IMR-90 (cell line): ENCODE measurements around the gene IL12RB1. TPM values are rescaled to one million over a fixed set of nuclear protein-coding genes. Genes with fewer than 3 reads are reported as not detected.
"Not testable (repeated sequence)": the region's sequence is repeated elsewhere in the genome, so short reads cannot be mapped to it uniquely, and the experiment has no call there.

Experiments used
- ATAC-seq: fragments of 200-7000 bp; cut with Tn5 transposase; 2 replicates; pipeline ENCODE4 v1.9.1; 2020; ENCODE audit warnings: low read depth, mild to moderate bottlenecking, moderate library complexity
- BruUV-seq: library from RNA; stranded (reverse); fragments of 400-500 nt; replicated peaks from 2 replicates; lab custom pipeline; 2021; lab: Mats Ljungman, UMichigan
- CTCF ChIA-PET: fragments of 300-600 bp; formaldehyde crosslinking; extraction: SDS; loops from one replicate; lab custom pipeline; 2021; ENCODE audit warnings: antibody characterized with exemption; lab: Yijun Ruan, JAX
- POLR2A ChIA-PET: fragments of 300-600 bp; sonication (Branson Sonifier 250); formaldehyde crosslinking; loops from one replicate; lab custom pipeline; 2022; ENCODE audit warnings: antibody characterized with exemption; ENCODE audit not compliant: unreplicated experiment; lab: Charles Lee
- DNase-seq: peaks from one replicate; pipeline ENCODE4 v3.0.0; 2013
- H2AFZ ChIP-seq: replicated peaks from 2 replicates; pipeline ENCODE3; 2013; ENCODE audit warnings: low read length, mild to moderate bottlenecking; ENCODE audit not compliant: poor library complexity
- H2AK5ac ChIP-seq: 2 replicates; pipeline ENCODE4 v1.6.1; 2013; ENCODE audit warnings: low read depth, low read length, inconsistent platforms
- H2AK9ac ChIP-seq: replicated peaks from 2 replicates; pipeline ENCODE3; 2013; ENCODE audit warnings: mild to moderate bottlenecking, low read depth, low read length, moderate library complexity; ENCODE audit not compliant: poor library complexity
- H2BK120ac ChIP-seq: 2 replicates; pipeline ENCODE4 v1.6.1; 2013; ENCODE audit warnings: low read depth, low read length, inconsistent platforms
- H2BK15ac ChIP-seq: 3 replicates; pipeline ENCODE4 v1.6.1; 2013; ENCODE audit warnings: low read depth, low read length, inconsistent platforms
- H2BK20ac ChIP-seq: 2 replicates; pipeline ENCODE4 v1.6.1; 2013; ENCODE audit warnings: low read depth, mild to moderate bottlenecking, inconsistent platforms, low read length, moderate library complexity
- H2BK5ac ChIP-seq: 2 replicates; pipeline ENCODE4 v1.6.1; 2013; ENCODE audit warnings: mild to moderate bottlenecking, low read depth, low read length, inconsistent platforms; ENCODE audit not compliant: poor library complexity, severe bottlenecking
- H3K14ac ChIP-seq: replicated peaks from 2 replicates; pipeline ENCODE4 v1.6.1; 2013; ENCODE audit warnings: low read depth, low read length, inconsistent platforms
- H3K18ac ChIP-seq: 2 replicates; pipeline ENCODE4 v1.6.1; 2013; ENCODE audit warnings: low read depth, low read length, control low read depth
- H3K23ac ChIP-seq: 2 replicates; pipeline ENCODE4 v1.6.1; 2013; ENCODE audit warnings: low read depth, low read length, inconsistent platforms
- H3K27ac ChIP-seq: 2 replicates; pipeline ENCODE4 v1.5.1; 2013; ENCODE audit warnings: mild to moderate bottlenecking, control low read depth, low read length; ENCODE audit not compliant: insufficient read depth
- H3K27me3 ChIP-seq: 2 replicates; pipeline ENCODE4 v1.6.1; 2013; ENCODE audit warnings: low read length; ENCODE audit not compliant: control insufficient read depth, insufficient read depth
- H3K36me3 ChIP-seq: 2 replicates; pipeline ENCODE4 v1.6.1; 2013; ENCODE audit warnings: low read length, mixed read lengths; ENCODE audit not compliant: control insufficient read depth, insufficient read depth
- H3K4ac ChIP-seq: 2 replicates; pipeline ENCODE4 v1.6.1; 2013; ENCODE audit warnings: low read depth, low read length, inconsistent platforms
- H3K4me1 ChIP-seq: 2 replicates; pipeline ENCODE4 v1.6.1; 2013; ENCODE audit warnings: low read length, mixed read lengths; ENCODE audit not compliant: control insufficient read depth, insufficient read depth
- H3K4me2 ChIP-seq: 2 replicates; pipeline ENCODE4 v1.6.1; 2013; ENCODE audit warnings: low read depth, mild to moderate bottlenecking, control low read depth, low read length, moderate library complexity
- H3K4me3 ChIP-seq: 2 replicates; pipeline ENCODE4 v1.5.1; 2013; ENCODE audit warnings: low read depth, mild to moderate bottlenecking, control low read depth, low read length, moderate library complexity; ENCODE audit not compliant: insufficient read depth
- H3K56ac ChIP-seq: 2 replicates; pipeline ENCODE4 v1.6.1; 2013; ENCODE audit warnings: low read length, inconsistent platforms; ENCODE audit not compliant: insufficient read depth; ENCODE audit errors: extremely low read depth
- H3K79me1 ChIP-seq, 2 experiments: 2 replicates each; pipeline ENCODE4 v1.6.1; 2013; ENCODE audit warnings: low read length in 2 of 2, inconsistent platforms in 1 of 2, low read depth in 1 of 2
- H3K9ac ChIP-seq: 2 replicates; pipeline ENCODE4 v1.6.1; 2013; ENCODE audit warnings: low read depth, low read length, control low read depth
- H3K9me1 ChIP-seq: 2 replicates; pipeline ENCODE4 v1.6.1; 2013; ENCODE audit warnings: low read length, inconsistent platforms; ENCODE audit not compliant: insufficient read depth
- H3K9me3 ChIP-seq: 2 replicates; pipeline ENCODE4 v1.6.1; 2013; ENCODE audit warnings: low read length; ENCODE audit not compliant: control insufficient read depth, insufficient read depth
- H4K20me1 ChIP-seq: 2 replicates; pipeline ENCODE4 v1.6.1; 2013; ENCODE audit warnings: low read length, inconsistent platforms; ENCODE audit not compliant: insufficient read depth
- H4K5ac ChIP-seq: 2 replicates; pipeline ENCODE4 v1.6.1; 2013; ENCODE audit warnings: mild to moderate bottlenecking, low read depth, low read length, control low read depth
- H4K8ac ChIP-seq, 2 experiments: 2 replicates each; pipeline ENCODE4 v1.6.1; 2013; ENCODE audit warnings: low read depth in 2 of 2, low read length in 2 of 2, control low read depth in 1 of 2, inconsistent platforms in 1 of 2
- H4K91ac ChIP-seq: 2 replicates; pipeline ENCODE4 v1.6.1; 2013; ENCODE audit warnings: low read depth, low read length, inconsistent platforms; ENCODE audit not compliant: insufficient read depth
- CEBPB ChIP-seq: IDR thresholded peaks from 2 replicates; pipeline ENCODE4 v1.6.1; 2012; ENCODE audit warnings: low read depth, low read length, improper control_type of control experiment
- WGBS, 2 experiments: methylation state at CpG; one replicate each; pipeline versions ENCODE4 v1.1.5 to v1.1.7; 2013; ENCODE audit warnings: missing lambda C conversion rate in 2 of 2; ENCODE audit not compliant: insufficient read length in 1 of 2; ENCODE audit errors: extremely low coverage in 2 of 2; 5-methylcytosine and 5-hydroxymethylcytosine counted together
- dilution Hi-C: fragments of 300-500 bp; cut with HindIII; formaldehyde crosslinking; loops from one replicate; pipeline ENCODE4 v1.14.3; 2018; ENCODE audit warnings: low sequenced_read_pairs; ENCODE audit not compliant: unreplicated experiment
- in situ Hi-C: fragments of 300-500 bp; cut with MboI; formaldehyde crosslinking; loops from 3 replicates; pipeline ENCODE4 v1.14.3; 2019; ENCODE audit warnings: low sequenced_read_pairs, inconsistent platforms, mixed read lengths
- intact Hi-C: fragments of 100-400 bp; cut with micrococcal nuclease; formaldehyde crosslinking; loops from 2 replicates; pipeline ENCODE4 v1.10.0; 2022
- polyA plus RNA-seq, 3 experiments: library from polyadenylated mRNA; depleted of rRNA; stranded (reverse); fragments of >200 nt; gene quantifications; 2 replicates each; pipeline ENCODE4 v1.2.3, GENCODE V29; 2012; ENCODE audit warnings: low replicate concordance in 1 of 3
- total RNA-seq: library from RNA; depleted of rRNA; stranded (reverse); fragments of >200 nt; gene quantifications from 2 replicates; pipeline ENCODE4 v1.2.3, GENCODE V29; 2012

Gene IL12RB1
- total and polyA plus RNA-seq, 2 of the 4 experiments (the other 2 are of a cell fraction): not detected

GRCh38 chr19:18089096-18089541 is 2.4 kb upstream of the IL12RB1 start:
- H2AFZ ChIP-seq, intact Hi-C loops, BruUV-seq, H2AK5ac ChIP-seq, H3K4me3 ChIP-seq, H3K9me3 ChIP-seq, H2BK5ac ChIP-seq, H3K9me1 ChIP-seq, dilution Hi-C loops, H3K9ac ChIP-seq, H4K5ac ChIP-seq, H4K91ac ChIP-seq, H2BK120ac ChIP-seq, H3K36me3 ChIP-seq, H3K27me3 ChIP-seq, H3K56ac ChIP-seq, H3K4ac ChIP-seq, H2BK20ac ChIP-seq, in situ Hi-C loops, H3K14ac ChIP-seq, H3K4me1 ChIP-seq, H3K18ac ChIP-seq, H3K4me2 ChIP-seq, H3K79me1 ChIP-seq, H2AK9ac ChIP-seq, H3K23ac ChIP-seq, H3K27ac ChIP-seq, H4K8ac ChIP-seq, H4K20me1 ChIP-seq, POLR2A ChIA-PET, H2BK15ac ChIP-seq: not testable (repeated sequence)
- DNase-seq (peak; percentile 21), ATAC-seq (peak; percentile 16; the same call in 1 of the 2 replicates)
- WGBS, 2 experiments: 51% methylated on average over 7 of the region's 11 CpGs; no CpG with 5 or more reads in 1 of the 2 experiments
- peak; percentile 73 for TF ChIP-seq CEBPB
- CTCF ChIA-PET: interaction anchor here (0.6 kb wide), 1 partner anchor 163 kb away, joined by 4 read pairs; no protein-coding TSS in a partner anchor
